CD8-positive, alpha-beta memory T cell (primary cell): Measurements from ENCODE around the gene LITAF. TPM values are rescaled to one million over a fixed set of nuclear protein-coding genes. Genes with fewer than 3 reads are reported as not detected.
"Not testable (repeated sequence)": the region's sequence is repeated elsewhere in the genome, so short reads cannot be mapped to it uniquely, and the experiment has no call there.

ENCODE experiments used
- CTCF ChIA-PET: fragments of 350-600 bp; sonication (Branson Sonifier 250); formaldehyde crosslinking; loops from one replicate; lab custom pipeline; 2021; ENCODE audit warnings: antibody characterized with exemption; lab: Charles Lee
- POLR2A ChIA-PET: fragments of 350-600 bp; sonication (Branson Sonifier 250); formaldehyde crosslinking; loops from one replicate; lab custom pipeline; 2021; ENCODE audit warnings: antibody characterized with exemption; lab: Charles Lee
- DNase-seq, 5 donors: peaks; one replicate each; pipeline versions ENCODE4 v3.0.0 to v3.0.0-alpha.2; 2020 to 2022; ENCODE audit warnings: mixed read lengths in 1 of 5
- H3K27ac ChIP-seq: one replicate; pipeline ENCODE4 v1.7.0; 2013; ENCODE audit warnings: low read depth, mild to moderate bottlenecking, low read length, moderate library complexity
- H3K27me3 ChIP-seq: 2 replicates; pipeline ENCODE4 v1.7.0; 2013; ENCODE audit warnings: low read length, mild to moderate bottlenecking; ENCODE audit not compliant: insufficient read depth, poor library complexity, severe bottlenecking
- H3K36me3 ChIP-seq: 2 replicates; pipeline ENCODE4 v1.7.0; 2013; ENCODE audit warnings: mild to moderate bottlenecking, low read length, moderate library complexity; ENCODE audit not compliant: insufficient read depth
- H3K4me1 ChIP-seq: 2 replicates; pipeline ENCODE4 v1.7.0; 2013; ENCODE audit warnings: mild to moderate bottlenecking, low read length, moderate library complexity; ENCODE audit not compliant: insufficient read depth
- H3K4me3 ChIP-seq: 2 replicates; pipeline ENCODE4 v1.7.0; 2013; ENCODE audit warnings: mild to moderate bottlenecking, low read length
- H3K9me3 ChIP-seq: 2 replicates; pipeline ENCODE4 v1.7.0; 2013; ENCODE audit warnings: mild to moderate bottlenecking, low read length
- H3K27ac Mint-ChIP-seq, 8 donors: one replicate each; pipeline ENCODE4 v1.8.0; 2020 to 2021; ENCODE audit warnings: mixed read lengths in 8 of 8, mild to moderate bottlenecking in 6 of 8, inconsistent platforms in 3 of 8, moderate library complexity in 3 of 8
- H3K27me3 Mint-ChIP-seq, 2 donors: one replicate each; pipeline ENCODE4 v1.8.0; 2020 to 2021; ENCODE audit warnings: mixed read lengths in 2 of 2, mild to moderate bottlenecking in 1 of 2, moderate library complexity in 1 of 2
- H3K36me3 Mint-ChIP-seq, 3 donors: one replicate each; pipeline ENCODE4 v1.8.0; 2020 to 2021; ENCODE audit warnings: mixed read lengths in 3 of 3, inconsistent platforms in 1 of 3, mild to moderate bottlenecking in 1 of 3
- H3K4me1 Mint-ChIP-seq, 3 donors: one replicate each; pipeline ENCODE4 v1.8.0; 2020 to 2021; ENCODE audit warnings: mixed read lengths in 3 of 3, inconsistent platforms in 1 of 3, mild to moderate bottlenecking in 1 of 3
- H3K4me3 Mint-ChIP-seq, 7 donors: one replicate each; pipeline ENCODE4 v1.8.0; 2020 to 2021; ENCODE audit warnings: mixed read lengths in 7 of 7, mild to moderate bottlenecking in 6 of 7, moderate library complexity in 4 of 7, inconsistent platforms in 2 of 7
- H3K9me3 Mint-ChIP-seq, 5 donors: one replicate each; pipeline ENCODE4 v1.8.0; 2020 to 2022; ENCODE audit warnings: mixed read lengths in 5 of 5, mild to moderate bottlenecking in 3 of 5, moderate library complexity in 2 of 5, inconsistent platforms in 1 of 5
- polyA plus RNA-seq: library from polyadenylated mRNA; unstranded; fragments of 300-500 nt; fragmentation: Illumina TruSeq; gene quantifications from one replicate; pipeline ENCODE4 v1.2.3, GENCODE V29; 2021
- total RNA-seq, 2 experiments: library from RNA; stranded (reverse); gene quantifications; one replicate each; pipeline ENCODE4 v1.2.3, GENCODE V29; 2021

LITAF gene
- total and polyA plus RNA-seq, 3 experiments from 2014 or later, result 199 to 629 (median 201) TPM

GRCh38 chr16:11521055-11521454, 65.7 kb downstream of the LITAF start:
- Histone ChIP-seq H3K27me3 (no peaks in the 10 kb centered on the region), H3K27ac (no peak overlapping the region), H3K36me3 (no peaks in the 10 kb centered on the region), H3K4me3 (no peak overlapping the region), H3K9me3 (no peaks in the 10 kb centered on the region), H3K4me1 (no peaks in the 10 kb centered on the region)
- DNase-seq, result no peak
- ChIA-PET CTCF (interaction anchor here (0.7 to 3.7 kb wide), 3 partner anchors 11 to 121 kb away, joined by 3 to 13 read pairs (median 4); no protein-coding TSS in a partner anchor), POLR2A (no interaction called here)
- Mint-ChIP-seq H3K27ac (no peak overlapping the region), H3K4me3 (no peak overlapping the region), H3K9me3 (peaks cover 5 to 13% (median 6%) of the 10 kb centered on the region in 5 donors), H3K27me3 (no peaks in the 10 kb centered on the region), H3K4me1 (no peaks in the 10 kb centered on the region), H3K36me3 (peaks cover 2 to 22% (median 3%) of the 10 kb centered on the region in 3 donors)

GRCh38 chr16:11520442-11520841, 66.3 kb downstream of the LITAF start:
- Histone ChIP-seq H3K9me3 (no peaks in the 10 kb centered on the region), H3K4me3 (no peak overlapping the region), H3K36me3 (no peaks in the 10 kb centered on the region), H3K27me3 (no peaks in the 10 kb centered on the region), H3K27ac (no peak overlapping the region), H3K4me1 (no peaks in the 10 kb centered on the region)
- DNase-seq, result no peak
- H3K4me3 Mint-ChIP-seq, result no peak overlapping the region
- no peaks in the 10 kb centered on the region for H3K27me3 Mint-ChIP-seq
- POLR2A ChIA-PET, result no interaction called here
- no peak overlapping the region for H3K27ac Mint-ChIP-seq
- H3K4me1 Mint-ChIP-seq, result no peaks in the 10 kb centered on the region
- peaks cover 5 to 13% (median 6%) of the 10 kb centered on the region in 5 donors for H3K9me3 Mint-ChIP-seq
- CTCF ChIA-PET, result interaction anchor here (0.7 to 3.7 kb wide), 2 partner anchors 11 to 121 kb away, joined by 3 to 13 read pairs; no protein-coding TSS in a partner anchor
- H3K36me3 Mint-ChIP-seq, result peaks cover 2 to 22% (median 3%) of the 10 kb centered on the region in 3 donors

- H3K27me3 Mint-ChIP-seq, result no peaks in the 10 kb centered on the region
- H3K4me3 Mint-ChIP-seq, result no peak overlapping the region
- ChIA-PET CTCF (interaction anchor here (1.6 kb wide), 1 partner anchor 14 kb away, joined by 8 read pairs; no protein-coding TSS in a partner anchor), POLR2A (no interaction called here)
- no peaks in the 10 kb centered on the region for H3K4me1 Mint-ChIP-seq
- Histone ChIP-seq H3K4me3 (no peak overlapping the region), H3K36me3 (no peaks in the 10 kb centered on the region), H3K27ac (no peak overlapping the region), H3K27me3 (no peaks in the 10 kb centered on the region), H3K4me1 (no peaks in the 10 kb centered on the region), H3K9me3 (no peaks in the 10 kb centered on the region)
- DNase-seq, result no peak
- no peak overlapping the region for H3K27ac Mint-ChIP-seq
- H3K36me3 Mint-ChIP-seq, result peaks cover 3 to 22% (median 4%) of the 10 kb centered on the region in 3 donors
- H3K9me3 Mint-ChIP-seq, result peaks cover 5 to 13% (median 6%) of the 10 kb centered on the region in 5 donors
These were observed 68.8 kb downstream of the LITAF start for GRCh38 chr16:11517961-11518360.

GRCh38 chr16:11515540-11516430, 70.9 kb downstream of the LITAF start:
- H3K27ac ChIP-seq, result no peak overlapping the region
- POLR2A ChIA-PET, result no interaction called here
- Mint-ChIP-seq H3K27ac (no peak overlapping the region), H3K27me3 (no peaks in the 10 kb centered on the region), H3K4me1 (no peaks in the 10 kb centered on the region), H3K36me3 (peaks cover 0 to 7% (median 4%) of the 10 kb centered on the region in 3 donors), H3K4me3 (no peak overlapping the region), H3K9me3 (peaks cover 0 to 4% (median 1%) of the 10 kb centered on the region in 5 donors)
- no peak overlapping the region for H3K4me3 ChIP-seq
- CTCF ChIA-PET, result no interaction called here
- H3K9me3 ChIP-seq, result no peaks in the 10 kb centered on the region
- no peak for DNase-seq
- no peaks in the 10 kb centered on the region for H3K4me1 ChIP-seq
- H3K27me3 ChIP-seq, result no peaks in the 10 kb centered on the region
- H3K36me3 ChIP-seq, result no peaks in the 10 kb centered on the region

- H3K9me3 Mint-ChIP-seq, result no peaks in the 10 kb centered on the region
- no peaks in the 10 kb centered on the region for H3K4me1 Mint-ChIP-seq
- H3K36me3 Mint-ChIP-seq, result peaks cover 0 to 8% (median 7%) of the 10 kb centered on the region in 3 donors
- no peak overlapping the region for H3K4me3 Mint-ChIP-seq
- no peak overlapping the region for H3K4me3 ChIP-seq
- ChIA-PET POLR2A (no interaction called here), CTCF (no interaction called here)
- no peaks in the 10 kb centered on the region for H3K27me3 ChIP-seq
- H3K27me3 Mint-ChIP-seq, result no peaks in the 10 kb centered on the region
- H3K9me3 ChIP-seq, result no peaks in the 10 kb centered on the region
- no peak for DNase-seq
- H3K27ac Mint-ChIP-seq, result no peak overlapping the region
- H3K4me1 ChIP-seq, result no peaks in the 10 kb centered on the region
- no peaks in the 10 kb centered on the region for H3K36me3 ChIP-seq
- H3K27ac ChIP-seq, result no peak overlapping the region
These were observed 72.4 kb downstream of the LITAF start for GRCh38 chr16:11514283-11514682.

GRCh38 chr16:11513366-11513765, 73.4 kb downstream of the LITAF start:
- H3K4me1 ChIP-seq, H3K27ac ChIP-seq, H3K36me3 Mint-ChIP-seq, H3K4me1 Mint-ChIP-seq, H3K4me3 Mint-ChIP-seq, DNase-seq, POLR2A ChIA-PET, H3K27ac Mint-ChIP-seq, H3K36me3 ChIP-seq, H3K27me3 Mint-ChIP-seq, H3K9me3 Mint-ChIP-seq, H3K9me3 ChIP-seq, H3K27me3 ChIP-seq, H3K4me3 ChIP-seq: not testable (repeated sequence)
- CTCF ChIA-PET, result interaction anchor here (1.2 kb wide), 1 partner anchor 18 kb away, joined by 3 read pairs; no protein-coding TSS in a partner anchor

- CTCF ChIA-PET, result no interaction called here
- POLR2A ChIA-PET, result no interaction called here
These were observed 74.9 kb downstream of the LITAF start for GRCh38 chr16:11511801-11512200.

GRCh38 chr16:11511328-11511727, 75.4 kb downstream of the LITAF start:
- no peaks in the 10 kb centered on the region for H3K9me3 Mint-ChIP-seq
- POLR2A ChIA-PET, result no interaction called here
- DNase-seq, result no peak
- CTCF ChIA-PET, result interaction anchor here (1.5 to 1.7 kb wide), 2 partner anchors 10 to 21 kb away, joined by 4 read pairs; no protein-coding TSS in a partner anchor
- Histone ChIP-seq H3K4me1 (no peaks in the 10 kb centered on the region), H3K27me3 (no peaks in the 10 kb centered on the region), H3K4me3 (no peak overlapping the region), H3K27ac (no peak overlapping the region), H3K9me3 (no peaks in the 10 kb centered on the region), H3K36me3 (no peaks in the 10 kb centered on the region)
- H3K27me3 Mint-ChIP-seq, result no peaks in the 10 kb centered on the region
- H3K36me3 Mint-ChIP-seq, result peaks cover 0 to 8% (median 7%) of the 10 kb centered on the region in 3 donors
- H3K27ac Mint-ChIP-seq, result peak overlapping the region in 1 of 8 donors; percentile 74
- H3K4me1 Mint-ChIP-seq, result no peaks in the 10 kb centered on the region
- no peak overlapping the region for H3K4me3 Mint-ChIP-seq

More at GRCh38 chr16:11511801-11512200, 74.9 kb downstream of the LITAF start:
- Mint-ChIP-seq H3K36me3 (peaks cover 0 to 8% (median 7%) of the 10 kb centered on the region in 3 donors), H3K27me3 (no peaks in the 10 kb centered on the region), H3K9me3 (no peaks in the 10 kb centered on the region), H3K4me1 (no peaks in the 10 kb centered on the region), H3K27ac (no peak overlapping the region), H3K4me3 (no peak overlapping the region)
- no peak for DNase-seq
- H3K4me1 ChIP-seq, result no peaks in the 10 kb centered on the region
- H3K27me3 ChIP-seq, result no peaks in the 10 kb centered on the region
- no peaks in the 10 kb centered on the region for H3K36me3 ChIP-seq
- H3K4me3 ChIP-seq, result no peak overlapping the region
- no peaks in the 10 kb centered on the region for H3K9me3 ChIP-seq
- H3K27ac ChIP-seq, result no peak overlapping the region
